GM13976 (cell line): ENCODE measurements around the gene ICAM1.

Experiments used
- DNase-seq: peaks from one replicate; pipeline ENCODE4 v3.0.0; 2012; ENCODE audit warnings: low spot score
- CTCF ChIP-seq: IDR thresholded peaks from 2 replicates; pipeline ENCODE4 v1.5.1; 2012; ENCODE audit warnings: borderline replicate concordance, mild to moderate bottlenecking; ENCODE audit not compliant: insufficient read depth; ENCODE audit errors: extremely low read depth, missing control alignments, control extremely low read depth
- in situ Hi-C: fragments of 300-500 bp; cut with MboI; formaldehyde crosslinking; loops from one replicate; pipeline ENCODE4 v1.12.0; 2022; ENCODE audit warnings: low sequenced_read_pairs, mixed read lengths, inconsistent platforms; ENCODE audit not compliant: unreplicated experiment

ICAM1 gene

DNA sequence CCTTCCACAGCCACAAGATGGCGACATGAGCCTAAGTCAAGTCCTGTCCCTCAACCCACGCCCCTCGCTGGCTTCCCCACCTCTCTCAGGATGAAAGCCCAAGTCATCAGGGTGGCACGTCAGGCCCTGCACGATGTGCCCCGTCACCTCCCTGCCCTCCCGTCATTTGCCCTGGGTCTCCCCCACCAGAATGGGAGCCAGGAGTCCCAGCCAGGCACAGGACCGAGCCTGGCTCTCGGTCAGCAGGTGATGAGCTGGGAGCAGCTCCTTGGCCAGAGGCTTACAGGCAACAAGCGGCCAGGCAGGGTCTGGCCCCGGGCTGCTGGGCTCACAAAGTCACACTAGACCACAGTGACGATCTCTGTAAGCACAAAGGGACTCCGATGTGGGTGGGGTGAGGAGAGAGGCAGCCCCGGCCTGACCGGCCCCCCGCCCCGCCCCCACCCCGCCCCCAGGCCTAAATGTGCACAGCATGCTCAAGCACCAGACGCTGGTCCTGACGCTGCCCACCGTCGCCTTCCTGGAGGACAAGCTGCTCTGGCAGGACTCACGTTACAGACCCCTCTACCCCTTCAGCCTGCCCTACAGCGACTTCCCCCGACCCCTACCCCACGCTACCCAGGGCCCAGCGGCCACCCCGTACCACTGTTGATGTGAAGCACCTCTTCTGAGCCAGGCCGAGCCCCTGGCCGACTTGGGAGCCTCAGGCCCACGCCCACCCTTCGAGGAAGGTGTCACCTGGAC lies 11.6 kb upstream of the ICAM1 start:
- TF ChIP-seq CTCF: peak; percentile 73
- peak; percentile 84 for DNase-seq
- in situ Hi-C loops: no loop called here

GRCh38 chr19:10260141-10260584 lies 10.8 kb upstream of the ICAM1 start:
- no peak for TF ChIP-seq CTCF
- no peak for DNase-seq
- in situ Hi-C loops: no loop called here

DNA sequence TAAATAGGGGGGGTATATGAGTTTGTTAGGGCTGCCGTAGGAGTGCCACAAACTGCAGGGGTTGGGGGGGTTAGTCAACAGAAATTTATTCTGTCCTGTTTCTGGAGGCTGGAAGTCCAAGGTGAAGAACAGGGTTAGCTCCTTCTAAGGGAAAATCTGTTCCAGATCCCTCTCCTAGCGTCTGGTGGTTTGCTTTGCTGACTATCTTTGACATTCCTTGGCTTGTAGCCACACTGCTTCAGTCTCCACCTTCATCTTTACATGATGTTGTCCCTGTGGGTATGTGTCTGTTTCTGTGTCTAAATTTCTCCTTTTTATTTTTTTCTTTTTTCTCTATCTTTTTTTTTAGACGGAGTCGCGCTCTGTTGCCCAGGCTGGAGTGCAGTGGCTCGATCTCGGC lies 8.1 kb upstream of the ICAM1 start:
- no peak for DNase-seq
- in situ Hi-C loops: no loop called here

DNA sequence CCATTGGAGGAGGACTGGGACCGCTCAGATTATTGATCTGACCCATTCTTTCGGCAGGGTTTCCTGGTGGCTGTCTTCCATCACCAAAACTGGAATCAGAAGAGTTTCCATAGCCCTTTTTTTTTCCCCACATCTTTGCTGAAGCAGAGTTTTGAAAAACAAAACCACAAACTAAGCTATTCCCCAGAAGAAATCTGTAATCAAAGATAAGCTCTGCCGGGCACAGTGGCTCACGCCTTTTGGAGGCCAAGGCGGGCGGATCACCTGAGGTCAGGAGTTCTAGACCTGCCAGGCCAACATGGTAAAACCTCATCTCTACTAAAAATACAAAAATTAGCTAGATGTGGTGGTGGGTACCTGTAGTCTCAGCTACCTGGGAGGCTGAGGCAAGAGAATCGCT lies 4.2 kb upstream of the ICAM1 start:
- in situ Hi-C loops: loop anchor here (5.0 kb wide), 1 partner anchor 121 kb away; no protein-coding TSS in a partner anchor
- no peak for DNase-seq
- TF ChIP-seq CTCF: no peak

More for the DNA sequence above, 8.1 kb upstream of the ICAM1 start:
- no peak for TF ChIP-seq CTCF

- in situ Hi-C loops: loop anchor here (5.0 kb wide), 1 partner anchor 119 kb away; no protein-coding TSS in a partner anchor
- TF ChIP-seq CTCF: no peak
- DNase-seq: no peak
Observed at GRCh38 chr19:10268071-10268470, 2.8 kb upstream of the ICAM1 start.

DNA sequence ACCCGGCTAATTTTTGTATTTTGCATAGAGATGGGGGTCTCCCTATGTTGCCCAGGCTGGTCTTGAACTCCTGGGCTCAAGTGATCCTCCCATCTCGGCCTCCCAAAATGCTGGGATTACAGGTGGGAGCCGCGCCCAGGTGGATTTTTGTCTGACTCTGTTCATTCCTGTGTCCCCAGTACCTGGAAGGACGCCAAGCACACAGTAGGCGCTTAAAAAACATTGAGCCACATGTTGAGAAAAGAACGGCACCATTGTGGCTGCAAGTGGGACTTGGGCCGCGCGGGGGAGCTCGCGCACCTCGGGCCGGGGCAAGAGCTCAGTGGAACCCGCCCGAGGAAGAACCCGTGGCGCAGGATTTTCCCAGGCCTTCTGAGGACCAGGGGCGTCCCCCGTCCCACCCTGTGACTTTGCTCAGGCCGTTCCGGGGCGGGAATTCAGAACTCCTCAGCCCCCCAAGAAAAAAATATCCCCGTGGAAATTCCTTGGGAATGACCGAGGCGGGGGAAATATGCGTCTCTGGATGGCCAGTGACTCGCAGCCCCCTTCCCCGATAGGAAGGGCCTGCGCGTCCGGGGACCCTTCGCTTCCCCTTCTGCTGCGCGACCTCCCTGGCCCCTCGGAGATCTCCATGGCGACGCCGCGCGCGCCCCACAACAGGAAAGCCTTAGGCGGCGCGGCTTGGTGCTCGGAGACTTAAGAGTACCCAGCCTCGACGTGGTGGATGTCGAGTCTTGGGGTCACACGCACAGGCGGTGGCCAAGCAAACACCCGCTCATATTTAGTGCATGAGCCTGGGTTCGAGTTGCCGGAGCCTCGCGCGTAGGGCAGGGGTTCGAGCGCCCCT lies 1.4 kb upstream of the ICAM1 start:
- in situ Hi-C loops: loop anchor here (5.0 kb wide), 1 partner anchor 118 kb away; no protein-coding TSS in a partner anchor
- DNase-seq: peak; percentile 86
- TF ChIP-seq CTCF: peak; percentile 95
